Measurements from ENCODE around the gene CD27.
"Not testable (repeated sequence)": the region's sequence is repeated elsewhere in the genome, so short reads cannot be mapped to it uniquely, and the experiment has no call there.

GRCh38 chr12:6466751-6467150 lies 22.0 kb downstream of the CD27 start:
- TF ChIP-seq CTCF, POLR2A (IDR thresholded peaks at IDR 0.05): not testable (repeated sequence)

All from lower leg skin (tissue), 3 donors.